Measurements from ENCODE around the gene MYORG. TPM values are rescaled to one million over a fixed set of nuclear protein-coding genes. Genes with fewer than 3 reads are reported as not detected.

Gene MYORG
- total RNA-seq, 1 donor from 2014 or later, result 4.9 TPM

GRCh38 chr9:34332076-34332964 lies 44.4 kb downstream of the MYORG start:
- peak; percentile 81 for DNase-seq

GRCh38 chr9:34331196-34331595 lies 45.5 kb downstream of the MYORG start:
- DNase-seq, result no peak

- DNase-seq, result peak; percentile 100
These were observed 47.5 kb downstream of the MYORG start, which contains the start of the genes KIF24 and NUDT2 for GRCh38 chr9:34328987-34329832. Gene KIF24 (minus strand): TSS chr9:34329268. CDS start chr9:34311346, 17,922 bp downstream. Gene NUDT2 (plus strand): TSS chr9:34329569. CDS start chr9:34339040, 9,471 bp downstream.

- no peak for DNase-seq
These were observed 48.2 kb downstream of the MYORG start for GRCh38 chr9:34328500-34328986.

GRCh38 chr9:34326690-34327089 lies 50.0 kb downstream of the MYORG start:
- no peak for DNase-seq

- DNase-seq, result no peak
These were observed 53.7 kb downstream of the MYORG start for GRCh38 chr9:34322899-34323591.

GRCh38 chr9:34321451-34321850 lies 55.2 kb downstream of the MYORG start:
- DNase-seq, result no peak

- no peak for DNase-seq
These were observed 58.4 kb downstream of the MYORG start for GRCh38 chr9:34318163-34318790.

- no peak for DNase-seq
These were observed 59.3 kb downstream of the MYORG start for GRCh38 chr9:34317436-34317835.

Other genes starting within 250 kb of the MYORG start
- 22.8 and 28.3 TPM in 2 replicates for gene UBAP1, start 197.9 kb downstream of the MYORG start, total RNA-seq
- 1.0 and 5.6 TPM in 2 replicates for gene KIF24, start 47.6 kb downstream of the MYORG start, total RNA-seq
- 24.7 and 61.9 TPM in 2 replicates for gene NUDT2, start 47.3 kb downstream of the MYORG start, total RNA-seq
- 9.2 and 14.7 TPM in 2 replicates for gene FAM219A, start 81.7 kb upstream of the MYORG start, total RNA-seq
- gene DNAI1, start 81.9 kb upstream of the MYORG start, total RNA-seq, result not detected in 2 replicates
- gene ENHO, start 146.1 kb upstream of the MYORG start, total RNA-seq, result 0.42 TPM in 1 of 2 replicates, not detected in the other
- not detected in 2 replicates for gene CNTFR, start 212.8 kb upstream of the MYORG start, total RNA-seq
- 21.4 and 31.8 TPM in 2 replicates for gene RPP25L, start 235.2 kb upstream of the MYORG start, total RNA-seq
- 65.3 and 74.4 TPM in 2 replicates for gene DCTN3, start 243.6 kb upstream of the MYORG start, total RNA-seq